Mucosa of descending colon (tissue), 3 donors: ENCODE results near the gene PAFAH2. TPM values are rescaled to one million over a fixed set of nuclear protein-coding genes. Genes with fewer than 3 reads are reported as not detected.
A peak's percentile ranks its signal among the peaks of the same experiment; 100 is the strongest.

Experiments
- ATAC-seq: fragments of 200-7000 bp; cut with Tn5 transposase; one replicate; pipeline ENCODE4 v1.9.1; 2020; ENCODE audit warnings: mild to moderate bottlenecking, moderate library complexity
- DNase-seq, 3 donors: peaks; one replicate each; pipeline ENCODE4 v3.0.0-alpha.2; 2020
- H3K36me3 ChIP-seq: fragments of 200-600 bp; one replicate; pipeline ENCODE4 v1.8.0; 2021; ENCODE audit warnings: low read depth, mild to moderate bottlenecking
- H3K4me1 ChIP-seq: fragments of 200-600 bp; one replicate; pipeline ENCODE4 v1.8.0; 2021; ENCODE audit warnings: low read depth, mild to moderate bottlenecking
- H3K4me3 ChIP-seq: fragments of 200-600 bp; one replicate; pipeline ENCODE4 v1.8.0; 2021; ENCODE audit warnings: mild to moderate bottlenecking
- H3K9me3 ChIP-seq: fragments of 200-600 bp; one replicate; pipeline ENCODE4 v1.8.0; 2021; ENCODE audit warnings: mild to moderate bottlenecking
- intact Hi-C, 2 donors: fragments of 100-400 bp; cut with DNase I in 1 of 2; cut with micrococcal nuclease in 1 of 2; formaldehyde crosslinking; loops; one replicate each; pipeline versions ENCODE4 v1.11.0 to v1.11.1; 2022; cut with DNase I, micrococcal nuclease
- total RNA-seq, 3 donors: library from RNA; stranded (reverse); fragmentation: NEBNext Ultra II Directional in 2 of 3; extraction: Animal tissue kit (Norgen Biotek cat#: 25700) in 2 of 3; gene quantifications; one replicate each; pipeline versions ENCODE4 v1.2.1 to v1.2.4, GENCODE V29; 2021 to 2023
- TF ChIP-seq, protein P1 (sequence below): fragments of 200-600 bp; IDR thresholded peaks from one replicate; pipeline ENCODE4 v1.8.0; 2022; ENCODE audit warnings: antibody characterized with exemption, mild to moderate bottlenecking
- donor health status: DM: no; HTN: no; CAD: no; lungs with moderate emphysema.
- donor health status: DM: no; HTN: no; CAD: no.
- donor health status: DM: no; HTN: yes; CAD: no.

PAFAH2 gene
- total RNA-seq, 3 donors from 2014 or later, result 25.8 to 51.8 (median 38.0) TPM

DNA sequence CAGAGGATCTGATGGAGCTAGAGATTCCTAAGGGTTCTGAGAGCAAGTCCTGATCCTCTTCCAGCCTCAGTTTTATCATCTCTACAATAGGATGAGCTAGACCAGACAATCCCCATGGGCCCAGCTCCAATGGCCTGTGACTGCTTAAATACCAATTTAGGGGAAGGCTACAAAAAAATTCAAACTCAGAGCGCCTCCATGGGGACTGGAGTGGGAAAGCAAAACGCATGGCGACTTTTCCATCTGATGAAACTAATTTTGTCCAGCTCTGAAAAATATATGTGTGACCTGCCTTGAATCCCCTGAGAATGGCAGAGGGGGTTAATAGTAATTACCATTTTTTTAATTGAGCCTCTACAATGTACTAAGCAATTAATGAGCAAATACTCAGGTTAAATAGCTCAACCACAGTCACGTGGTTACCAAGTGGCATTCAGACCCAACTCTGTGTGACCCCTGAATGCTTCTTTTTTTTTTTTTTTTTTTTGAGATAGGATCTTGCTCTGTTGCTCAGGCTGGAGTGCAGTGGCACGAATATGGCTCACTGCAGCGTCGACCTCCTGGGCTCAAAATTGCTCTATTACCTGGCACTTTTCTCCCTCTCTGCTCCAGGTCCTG is 32.1 kb upstream of the PAFAH2 start:
- DNase-seq (no peak), ATAC-seq (no peak)
- Histone ChIP-seq H3K9me3 (no peaks in the 10 kb centered on the region), H3K4me1 (peaks cover 5% of the 10 kb centered on the region), H3K36me3 (no peaks in the 10 kb centered on the region), H3K4me3 (no peak overlapping the region)
- TF ChIP-seq, protein P1, sequence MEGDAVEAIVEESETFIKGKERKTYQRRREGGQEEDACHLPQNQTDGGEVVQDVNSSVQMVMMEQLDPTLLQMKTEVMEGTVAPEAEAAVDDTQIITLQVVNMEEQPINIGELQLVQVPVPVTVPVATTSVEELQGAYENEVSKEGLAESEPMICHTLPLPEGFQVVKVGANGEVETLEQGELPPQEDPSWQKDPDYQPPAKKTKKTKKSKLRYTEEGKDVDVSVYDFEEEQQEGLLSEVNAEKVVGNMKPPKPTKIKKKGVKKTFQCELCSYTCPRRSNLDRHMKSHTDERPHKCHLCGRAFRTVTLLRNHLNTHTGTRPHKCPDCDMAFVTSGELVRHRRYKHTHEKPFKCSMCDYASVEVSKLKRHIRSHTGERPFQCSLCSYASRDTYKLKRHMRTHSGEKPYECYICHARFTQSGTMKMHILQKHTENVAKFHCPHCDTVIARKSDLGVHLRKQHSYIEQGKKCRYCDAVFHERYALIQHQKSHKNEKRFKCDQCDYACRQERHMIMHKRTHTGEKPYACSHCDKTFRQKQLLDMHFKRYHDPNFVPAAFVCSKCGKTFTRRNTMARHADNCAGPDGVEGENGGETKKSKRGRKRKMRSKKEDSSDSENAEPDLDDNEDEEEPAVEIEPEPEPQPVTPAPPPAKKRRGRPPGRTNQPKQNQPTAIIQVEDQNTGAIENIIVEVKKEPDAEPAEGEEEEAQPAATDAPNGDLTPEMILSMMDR, result no peak
- intact Hi-C loops, result loop anchor here in 1 of 2 donors (10.0 kb wide), 1 partner anchor 115 kb away; no protein-coding TSS in a partner anchor

DNA sequence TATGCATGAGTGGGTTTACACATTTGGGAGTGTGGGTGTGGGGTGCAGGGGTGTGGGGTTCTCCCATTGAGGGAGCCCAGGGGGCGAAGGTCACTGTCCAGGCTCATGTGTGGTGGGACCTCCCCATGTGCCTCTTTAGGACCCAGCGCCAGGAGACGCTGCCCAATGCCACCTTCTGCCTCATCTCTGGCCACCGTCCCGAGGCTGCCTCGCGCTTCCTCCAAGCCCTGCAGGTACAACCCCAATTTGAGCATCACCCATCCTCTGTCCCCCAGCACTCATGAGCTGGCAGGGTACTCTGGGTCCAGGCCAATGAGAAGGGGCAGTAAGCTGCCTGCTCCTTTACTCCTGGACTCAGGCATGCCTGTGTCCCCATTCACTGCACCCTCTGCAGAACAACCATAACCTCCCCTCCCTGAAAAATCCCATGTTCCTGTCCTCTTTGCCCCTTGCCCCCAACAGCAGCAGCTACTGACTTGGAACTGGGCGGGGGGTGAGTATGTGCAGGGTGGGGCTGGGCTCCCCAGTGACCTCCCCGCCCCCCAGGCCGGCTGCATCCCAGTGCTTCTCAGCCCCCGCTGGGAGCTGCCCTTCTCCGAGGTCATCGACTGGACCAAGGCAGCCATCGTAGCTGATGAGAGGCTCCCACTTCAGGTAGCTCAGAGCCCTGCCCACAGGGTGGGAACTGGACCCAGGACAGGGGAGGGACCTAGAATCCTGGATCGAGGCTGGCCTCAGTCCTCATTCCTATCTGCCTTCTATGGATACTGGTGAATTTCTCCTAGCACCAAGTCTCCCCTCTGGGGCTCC is 31.4 kb upstream of the PAFAH2 start:
- DNase-seq (no peak), ATAC-seq (no peak)
- Histone ChIP-seq H3K36me3 (no peaks in the 10 kb centered on the region), H3K9me3 (no peaks in the 10 kb centered on the region), H3K4me1 (no peaks in the 10 kb centered on the region), H3K4me3 (no peak overlapping the region)
- TF ChIP-seq, protein P1, result no peak
- intact Hi-C loops, result no loop called here

DNA sequence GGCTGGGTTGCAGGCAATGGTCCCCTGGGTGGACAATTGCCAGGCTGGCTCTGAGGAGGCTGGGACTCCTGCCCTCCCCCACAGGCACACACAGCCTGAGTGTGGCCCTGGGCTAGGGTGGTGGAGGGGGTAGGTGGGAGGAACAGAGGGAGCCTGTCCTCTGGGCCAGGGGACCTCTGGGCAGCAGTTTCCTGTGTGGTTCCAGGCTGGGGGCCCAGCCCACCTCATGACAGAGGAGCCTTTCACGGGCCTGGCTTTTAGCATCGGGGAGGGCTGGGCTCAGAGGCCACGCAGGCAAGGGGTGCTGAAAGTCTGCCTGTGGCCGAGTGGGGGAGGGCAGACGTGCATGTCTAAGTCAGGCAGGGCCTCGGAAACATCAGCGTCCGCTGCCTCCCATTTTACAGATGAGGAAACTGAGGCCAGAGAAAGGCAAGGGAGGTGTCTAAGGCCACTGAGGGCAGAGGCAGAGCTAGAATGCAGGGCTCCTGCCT is 30.7 kb upstream of the PAFAH2 start:
- ATAC-seq (no peak), DNase-seq (no peak)
- intact Hi-C loops, result no loop called here
- Histone ChIP-seq H3K9me3 (no peaks in the 10 kb centered on the region), H3K4me3 (no peak overlapping the region), H3K36me3 (no peaks in the 10 kb centered on the region), H3K4me1 (no peaks in the 10 kb centered on the region)
- TF ChIP-seq, protein P1, result no peak

DNA sequence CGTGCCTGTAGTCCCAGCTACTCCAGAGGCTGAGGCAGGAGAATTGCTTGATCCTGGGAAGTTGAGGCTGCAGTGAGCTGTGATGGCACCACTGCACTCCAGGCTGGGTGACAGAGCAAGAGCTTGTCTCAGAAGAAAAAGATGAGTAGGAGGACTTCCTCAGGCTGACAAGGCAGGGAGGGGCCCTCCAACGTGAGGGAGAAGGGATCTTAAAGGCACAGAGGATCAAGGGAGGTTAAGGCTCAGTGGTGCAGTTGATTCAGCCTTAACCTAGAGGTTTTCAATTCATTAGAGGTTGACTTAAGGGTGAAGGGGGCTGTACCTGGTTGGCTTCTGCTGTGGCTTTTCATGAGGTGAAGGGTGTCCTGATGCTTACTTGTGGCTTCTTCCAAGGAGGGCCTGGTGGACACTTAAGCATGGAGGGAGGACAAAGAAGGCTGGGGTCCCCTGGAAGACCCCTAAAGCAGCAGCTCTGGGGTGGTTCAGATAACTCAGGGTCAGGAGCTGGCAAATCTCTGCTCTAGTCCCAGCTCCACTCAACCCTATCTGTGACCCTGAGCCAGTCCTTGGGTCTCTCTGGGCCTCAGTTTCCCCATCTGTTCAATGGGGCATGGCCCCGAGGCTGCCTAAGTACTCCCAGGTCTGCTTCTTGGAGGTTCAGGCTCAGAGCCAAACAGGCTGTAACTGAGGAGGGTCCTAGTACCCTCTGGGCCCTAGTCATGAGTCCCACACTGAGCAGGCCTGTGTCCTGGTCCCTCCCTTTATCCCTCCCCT is 30.0 kb upstream of the PAFAH2 start:
- TF ChIP-seq, protein P1, result no peak
- peak; percentile 15 for ATAC-seq
- Histone ChIP-seq H3K4me3 (no peak overlapping the region), H3K9me3 (no peaks in the 10 kb centered on the region), H3K4me1 (no peaks in the 10 kb centered on the region), H3K36me3 (no peaks in the 10 kb centered on the region)
- DNase-seq, result no peak
- intact Hi-C loops, result no loop called here

DNA sequence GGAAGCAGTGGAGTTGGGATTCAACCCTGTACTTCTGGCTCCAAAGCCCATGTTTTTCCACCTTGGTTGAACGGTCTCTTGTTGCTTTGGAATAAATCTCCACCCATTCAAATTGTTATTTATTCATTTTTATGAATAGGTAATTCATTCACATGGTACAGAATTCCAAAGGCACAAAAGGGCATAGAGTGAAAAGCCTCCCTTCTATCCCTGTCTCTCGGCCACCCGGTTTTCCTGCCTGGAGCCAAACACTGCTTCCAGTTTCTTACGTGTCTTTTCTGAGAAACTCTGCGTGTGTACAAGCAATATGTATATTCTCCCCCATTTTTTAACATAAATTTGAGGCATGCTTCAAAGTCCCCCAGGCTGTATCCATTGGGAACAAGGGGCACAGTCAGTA is 27.7 kb upstream of the PAFAH2 start:
- Histone ChIP-seq H3K9me3 (no peaks in the 10 kb centered on the region), H3K4me3 (no peak overlapping the region), H3K4me1 (no peaks in the 10 kb centered on the region), H3K36me3 (no peaks in the 10 kb centered on the region)
- ATAC-seq (no peak), DNase-seq (no peak)
- TF ChIP-seq, protein P1, result no peak
- intact Hi-C loops, result no loop called here
